ENCODE data around the gene SP7. TPM values are rescaled to one million over a fixed set of nuclear protein-coding genes. Genes with fewer than 3 reads are reported as not detected.

Gene SP7
- total and polyA plus RNA-seq, 2 donors (not counting 3 experiments of a cell fraction or from before 2014, with no cell fraction given), result not detected

DNA sequence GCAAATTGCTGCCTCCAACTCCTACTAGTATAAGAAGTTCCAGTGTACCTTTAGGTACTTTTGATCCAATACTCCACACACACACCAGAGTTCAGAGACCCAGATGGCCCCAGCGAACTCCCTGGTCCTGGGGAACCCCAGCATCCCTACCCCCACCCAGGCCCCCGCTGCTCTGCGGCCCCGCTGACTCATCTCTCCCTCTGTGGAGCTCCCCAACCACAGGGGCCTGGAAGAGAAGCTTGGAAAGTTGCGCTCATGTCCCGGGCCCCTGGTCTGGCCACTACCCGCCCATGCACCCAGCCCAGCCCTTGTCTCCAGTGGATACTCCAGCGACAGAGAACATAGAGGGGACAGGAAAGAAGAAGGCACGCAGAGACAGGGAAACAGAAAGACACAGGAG, 4.2 kb upstream of the SP7 start:
- peaks cover 18 to 21% of the 10 kb centered on the region in 2 experiments for H3K27me3 ChIP-seq (ENCODE audit: control insufficient read depth in 2 of 2, insufficient read depth in 2 of 2, low read length in 2 of 2)
- no peaks in the 10 kb centered on the region for H3K36me3 ChIP-seq (ENCODE audit: control insufficient read depth in 2 of 2, extremely low read depth in 1 of 2, insufficient read depth in 2 of 2, low read length in 2 of 2)
- DNase-seq (ENCODE audit: low read depth, low spot score), result no peak
- no peak overlapping the region for H3K4me3 ChIP-seq (replicated peaks in 1 of 3; ENCODE audit: insufficient read depth in 1 of 3, low read depth in 1 of 3, low read length in 3 of 3)
- peaks cover 5% of the 10 kb centered on the region for H3K4me1 ChIP-seq (ENCODE audit: control insufficient read depth, extremely low read depth, insufficient read depth, low read length)
- no TSS peak for BruUV-seq (replicated peaks)
- TF ChIP-seq MYC (IDR thresholded peaks at IDR 0.05; ENCODE audit: low read depth, low read length), result no peak
- TF ChIP-seq, protein P1, sequence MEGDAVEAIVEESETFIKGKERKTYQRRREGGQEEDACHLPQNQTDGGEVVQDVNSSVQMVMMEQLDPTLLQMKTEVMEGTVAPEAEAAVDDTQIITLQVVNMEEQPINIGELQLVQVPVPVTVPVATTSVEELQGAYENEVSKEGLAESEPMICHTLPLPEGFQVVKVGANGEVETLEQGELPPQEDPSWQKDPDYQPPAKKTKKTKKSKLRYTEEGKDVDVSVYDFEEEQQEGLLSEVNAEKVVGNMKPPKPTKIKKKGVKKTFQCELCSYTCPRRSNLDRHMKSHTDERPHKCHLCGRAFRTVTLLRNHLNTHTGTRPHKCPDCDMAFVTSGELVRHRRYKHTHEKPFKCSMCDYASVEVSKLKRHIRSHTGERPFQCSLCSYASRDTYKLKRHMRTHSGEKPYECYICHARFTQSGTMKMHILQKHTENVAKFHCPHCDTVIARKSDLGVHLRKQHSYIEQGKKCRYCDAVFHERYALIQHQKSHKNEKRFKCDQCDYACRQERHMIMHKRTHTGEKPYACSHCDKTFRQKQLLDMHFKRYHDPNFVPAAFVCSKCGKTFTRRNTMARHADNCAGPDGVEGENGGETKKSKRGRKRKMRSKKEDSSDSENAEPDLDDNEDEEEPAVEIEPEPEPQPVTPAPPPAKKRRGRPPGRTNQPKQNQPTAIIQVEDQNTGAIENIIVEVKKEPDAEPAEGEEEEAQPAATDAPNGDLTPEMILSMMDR (IDR thresholded peaks at IDR 0.05; ENCODE audit: extremely low read depth in 1 of 2, insufficient read depth in 1 of 2, low read depth in 1 of 2, low read length in 2 of 2), result no peak
- TF ChIP-seq GATA2 (IDR thresholded peaks at IDR 0.05; ENCODE audit: insufficient read depth, insufficient read length, low read depth, low read length), result no peak
- TF ChIP-seq POLR2AphosphoS5 (IDR thresholded peaks at IDR 0.05; ENCODE audit: insufficient read depth, low read depth, low read length), result no peak
- no peak for TF ChIP-seq POLR2A (IDR thresholded peaks at IDR 0.05; ENCODE audit: low read depth, low read length)
- TF ChIP-seq FOS (IDR thresholded peaks at IDR 0.05; ENCODE audit: borderline replicate concordance, insufficient read depth, low read length), result no peak
- TF ChIP-seq, protein P2, sequence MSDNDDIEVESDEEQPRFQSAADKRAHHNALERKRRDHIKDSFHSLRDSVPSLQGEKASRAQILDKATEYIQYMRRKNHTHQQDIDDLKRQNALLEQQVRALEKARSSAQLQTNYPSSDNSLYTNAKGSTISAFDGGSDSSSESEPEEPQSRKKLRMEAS (IDR thresholded peaks at IDR 0.05; ENCODE audit: insufficient read depth, insufficient read length), result no peak
- TF ChIP-seq EZH2 (IDR thresholded peaks at IDR 0.05; ENCODE audit: borderline replicate concordance, low read depth, low read length, severe bottlenecking), result no peak
- TF ChIP-seq JUN (IDR thresholded peaks at IDR 0.05; ENCODE audit: borderline replicate concordance, insufficient read depth, insufficient read length, low read depth), result no peak
- ChIA-PET CTCF (interaction anchor here (1.2 to 3.3 kb wide), 5 partner anchors 10 to 81 kb away, joined by 4 to 15 read pairs (median 5); partner anchors contain the start of gene AAAS), POLR2A (no interaction called here)
- FAIRE-seq, result no peak
- intact Hi-C loops (cut with micrococcal nuclease) (no loop called here), dilution Hi-C loops (cut with MboI; ENCODE audit: extremely low pct_ligation_motif_present, low sequenced_read_pairs) (no loop called here)
- H3K9me3 ChIP-seq (replicated peaks; ENCODE audit: control insufficient read depth, insufficient read depth, low read length), result no peaks in the 10 kb centered on the region
- H4K20me1 ChIP-seq (replicated peaks; ENCODE audit: control insufficient read depth, extremely low read depth, insufficient read depth, low read length), result no peaks in the 10 kb centered on the region
- H3K9me1 ChIP-seq (replicated peaks; ENCODE audit: control insufficient read depth, extremely low read depth, insufficient read depth, low read length), result no peaks in the 10 kb centered on the region
- no peaks in the 10 kb centered on the region for H3K79me2 ChIP-seq (ENCODE audit: control insufficient read depth, insufficient read depth, low read length)
- no peak overlapping the region for H3K27ac ChIP-seq (ENCODE audit: insufficient read depth, low read depth, low read length)
- H3K4me2 ChIP-seq (ENCODE audit: insufficient read depth, low read length), result no peak overlapping the region
- H2AFZ ChIP-seq (ENCODE audit: low read depth, low read length), result no peak overlapping the region
- no peak overlapping the region for H3K9ac ChIP-seq (replicated peaks; ENCODE audit: extremely low read depth, insufficient read depth, low read length)

Measured in endothelial cell of umbilical vein (primary cell).